SK-N-MC (cell line): ENCODE measurements around the gene IFIT1.

Source experiments
- DNase-seq: peaks from one replicate; pipeline ENCODE4 v3.0.0-alpha.2; 2011; ENCODE audit warnings: low read depth, low spot score
- H3K27ac ChIP-seq: fragments of 200-600 bp; sonication (generic); 2 replicates; pipeline ENCODE4 v1.5.1; 2016; ENCODE audit warnings: mixed run types
- H3K36me3 ChIP-seq: fragments of 200-600 bp; sonication (generic); 2 replicates; pipeline ENCODE4 v1.6.1; 2017; ENCODE audit warnings: antibody characterized with exemption, low read length, mixed read lengths; ENCODE audit not compliant: insufficient read depth
- H3K4me3 ChIP-seq: fragments of 200-600 bp; sonication (generic); 2 replicates; pipeline ENCODE4 v1.5.1; 2016
- H3K9ac ChIP-seq: fragments of 200-600 bp; sonication (generic); 2 replicates; pipeline ENCODE4 v1.8.0; 2017; ENCODE audit warnings: mixed run types, mixed read lengths; ENCODE audit not compliant: insufficient read length
- H3K9me3 ChIP-seq: fragments of 200-600 bp; sonication (generic); 2 replicates; pipeline ENCODE4 v1.6.1; 2017; ENCODE audit warnings: low read depth, mild to moderate bottlenecking, antibody characterized with exemption, low read length, moderate library complexity, mixed read lengths
- EZH2 ChIP-seq: fragments of 200-600 bp; sonication (generic); IDR thresholded peaks from one replicate; pipeline ENCODE4 v1.6.1; 2017; ENCODE audit warnings: antibody characterized with exemption
- FOXP2 ChIP-seq: optimal IDR thresholded peaks from 2 replicates; pipeline ENCODE3; 2011; ENCODE audit warnings: mild to moderate bottlenecking, moderate library complexity; ENCODE audit not compliant: insufficient read depth; ENCODE audit errors: extremely low read length, control extremely low read depth
- POLR2AphosphoS5 ChIP-seq: IDR thresholded peaks from 2 replicates; pipeline ENCODE4 v1.6.1; 2012; ENCODE audit warnings: mild to moderate bottlenecking, low read depth, low read length, borderline replicate concordance

Gene IFIT1

DNA sequence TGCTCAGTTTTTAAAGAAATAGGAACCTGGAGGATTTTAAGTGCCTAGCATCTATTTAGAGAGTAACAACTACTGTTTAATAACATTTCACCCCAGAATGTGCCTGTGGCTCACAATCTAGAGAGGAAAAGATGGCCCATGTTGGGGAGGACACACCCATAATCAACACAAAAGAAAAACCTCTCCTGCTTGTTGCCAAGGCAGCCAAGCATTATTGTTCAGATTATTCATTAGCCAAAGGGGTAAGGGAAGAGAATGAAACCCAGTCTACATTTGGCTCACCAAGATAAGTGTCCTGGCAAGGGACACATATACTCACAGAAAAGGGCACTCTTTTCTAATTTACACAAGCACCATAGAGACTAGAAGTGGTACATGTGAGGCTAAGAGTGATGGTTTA, 32.3 kb upstream of the IFIT1 start:
- no peaks in the 10 kb centered on the region for H3K36me3 ChIP-seq
- TF ChIP-seq POLR2AphosphoS5: no peak
- no peak for TF ChIP-seq FOXP2
- no peak for DNase-seq
- no peak overlapping the region for H3K27ac ChIP-seq
- no peaks in the 10 kb centered on the region for H3K9me3 ChIP-seq
- no peak overlapping the region for H3K9ac ChIP-seq
- H3K4me3 ChIP-seq: no peak overlapping the region

DNA sequence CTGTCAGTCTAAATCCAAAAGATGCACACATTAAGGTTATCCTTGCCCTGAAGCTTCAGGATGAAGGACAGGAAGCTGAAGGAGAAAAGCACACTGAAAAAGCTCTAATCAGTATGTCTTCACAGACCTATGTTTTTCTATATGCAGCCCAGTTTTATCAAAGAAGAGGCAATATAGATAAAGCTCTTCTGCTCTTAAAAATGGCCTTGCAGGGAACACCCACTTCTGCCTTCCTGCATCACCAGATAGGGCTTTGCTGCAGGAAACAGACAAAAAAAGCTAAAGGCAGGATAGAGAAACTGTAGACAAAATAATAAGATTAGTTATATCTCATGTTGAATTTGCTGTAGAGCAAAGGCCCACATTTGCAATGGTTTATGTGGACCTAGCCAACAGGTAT, 29.5 kb upstream of the IFIT1 start:
- H3K9me3 ChIP-seq: no peaks in the 10 kb centered on the region
- no peak overlapping the region for H3K27ac ChIP-seq
- no peak overlapping the region for H3K4me3 ChIP-seq
- no peak for TF ChIP-seq EZH2
- TF ChIP-seq POLR2AphosphoS5: no peak
- no peak for TF ChIP-seq FOXP2
- no peaks in the 10 kb centered on the region for H3K36me3 ChIP-seq
- no peak overlapping the region for H3K9ac ChIP-seq
- no peak for DNase-seq

DNA sequence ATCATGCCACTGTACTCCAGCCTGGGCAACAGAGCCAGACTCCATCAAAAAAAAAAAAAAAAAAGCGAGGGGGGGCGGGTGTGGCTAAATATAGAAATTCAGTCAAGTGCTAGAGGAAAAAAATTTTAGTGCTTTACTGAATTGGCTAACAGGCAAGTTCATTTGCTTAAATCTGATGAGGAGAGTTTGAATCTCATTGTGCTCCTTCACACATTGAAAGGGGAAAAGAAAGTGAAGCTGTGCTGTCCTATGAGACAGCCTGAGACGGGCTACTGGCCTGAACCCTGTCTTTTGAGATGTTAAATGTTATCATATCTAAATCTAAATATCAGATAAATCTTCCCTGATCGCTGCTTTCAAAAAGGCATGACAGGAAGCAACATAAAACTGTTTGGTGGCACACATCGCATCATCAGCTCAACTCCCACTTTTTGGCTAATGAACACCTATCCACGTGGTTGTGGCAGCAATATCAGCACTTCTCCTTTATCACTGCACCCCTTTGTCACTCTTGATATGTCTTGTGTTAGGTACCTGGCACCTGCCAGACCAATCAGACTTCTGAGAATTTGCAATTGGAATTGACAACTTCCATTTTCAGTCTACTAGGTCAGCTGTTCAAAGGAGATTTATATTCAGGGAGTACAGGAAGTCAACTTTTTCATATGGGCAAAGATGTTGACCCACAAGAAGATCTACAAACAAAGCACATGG, 28.5 kb upstream of the IFIT1 start:
- Histone ChIP-seq H3K27ac (no peak overlapping the region), H3K36me3 (no peaks in the 10 kb centered on the region), H3K9me3 (no peaks in the 10 kb centered on the region), H3K9ac (no peak overlapping the region), H3K4me3 (no peak overlapping the region)
- no peak for DNase-seq
- no peak for TF ChIP-seq FOXP2
- no peak for TF ChIP-seq EZH2
- no peak for TF ChIP-seq POLR2AphosphoS5

DNA sequence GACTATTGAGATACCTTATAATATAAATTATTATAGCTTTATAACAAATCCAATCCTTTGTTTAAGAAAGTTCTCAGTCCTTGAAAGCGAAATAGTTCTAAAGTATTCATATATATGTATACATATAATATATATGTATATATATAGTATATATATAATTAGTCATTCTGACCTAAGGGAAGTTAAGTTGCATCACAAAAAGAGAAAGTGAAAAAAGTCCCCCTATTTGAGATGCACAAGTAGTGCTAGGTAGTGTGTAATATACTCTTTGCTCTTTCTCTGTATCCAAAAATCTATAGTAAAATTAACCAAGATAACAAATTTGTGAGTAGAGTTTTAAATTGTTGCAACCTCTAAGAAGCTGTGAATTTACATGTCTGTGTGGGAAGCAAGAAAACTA, 27.9 kb upstream of the IFIT1 start:
- Histone ChIP-seq H3K36me3 (no peaks in the 10 kb centered on the region), H3K9me3 (no peaks in the 10 kb centered on the region), H3K27ac (no peak overlapping the region), H3K9ac (no peak overlapping the region), H3K4me3 (no peak overlapping the region)
- TF ChIP-seq EZH2: no peak
- no peak for TF ChIP-seq POLR2AphosphoS5
- no peak for TF ChIP-seq FOXP2
- no peak for DNase-seq

GRCh38 chr10:89367529-89367928, 24.9 kb upstream of the IFIT1 start:
- TF ChIP-seq POLR2AphosphoS5 (no peak), FOXP2 (no peak), EZH2 (no peak)
- Histone ChIP-seq H3K9ac (no peak overlapping the region), H3K36me3 (no peaks in the 10 kb centered on the region), H3K27ac (no peak overlapping the region), H3K9me3 (no peaks in the 10 kb centered on the region), H3K4me3 (no peak overlapping the region)
- no peak for DNase-seq

- H3K9ac ChIP-seq: no peak overlapping the region
- TF ChIP-seq FOXP2 (no peak), EZH2 (no peak), POLR2AphosphoS5 (no peak)
- H3K9me3 ChIP-seq: no peaks in the 10 kb centered on the region
- no peak for DNase-seq
- no peak overlapping the region for H3K4me3 ChIP-seq
- no peak overlapping the region for H3K27ac ChIP-seq
- no peaks in the 10 kb centered on the region for H3K36me3 ChIP-seq
Measured at GRCh38 chr10:89368129-89368528, 24.3 kb upstream of the IFIT1 start.

DNA sequence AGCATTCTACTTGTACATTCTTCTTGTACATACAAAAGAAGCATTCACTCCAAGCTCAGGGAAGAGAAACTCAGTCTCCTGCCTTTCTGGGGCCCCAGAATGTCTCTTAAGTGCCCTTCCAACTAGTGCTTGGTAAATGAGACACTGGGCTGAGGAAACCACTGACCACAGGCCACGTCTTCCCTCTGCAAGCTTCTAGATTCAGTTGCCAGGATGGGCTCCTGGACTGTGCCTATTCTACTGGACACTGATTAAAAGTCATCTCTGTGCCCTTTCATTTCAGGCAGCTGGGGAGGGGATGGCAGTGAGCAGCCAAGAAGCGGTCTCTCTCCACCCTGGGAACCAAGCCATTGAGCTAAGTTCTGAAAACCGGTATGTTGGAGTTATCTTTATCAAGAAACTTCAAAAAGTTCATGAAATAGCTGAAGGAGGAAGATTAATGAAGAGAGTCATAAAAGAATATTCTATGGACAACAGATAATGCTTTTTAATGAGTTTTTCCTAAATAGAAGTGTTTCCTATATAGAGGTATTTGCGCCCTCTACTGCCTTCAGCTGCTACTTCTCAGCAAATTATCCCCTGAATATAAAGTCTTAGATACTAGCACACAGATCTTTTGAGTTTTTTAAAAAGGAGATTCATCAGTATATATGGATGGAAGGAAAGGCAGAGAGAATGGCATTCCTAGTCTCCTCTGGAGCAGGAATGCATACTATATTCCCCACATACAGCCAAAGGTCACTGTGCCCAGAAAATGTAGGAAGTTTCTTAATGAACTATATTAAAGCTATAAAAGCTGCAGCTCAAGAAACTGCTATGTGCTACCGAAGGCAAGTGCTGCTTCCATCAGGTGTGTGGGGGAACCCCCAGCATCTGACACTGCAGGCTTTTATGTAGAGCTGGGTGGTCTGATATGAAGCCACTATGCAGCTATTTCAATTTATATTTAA, 23.0 kb upstream of the IFIT1 start:
- Histone ChIP-seq H3K4me3 (no peak overlapping the region), H3K36me3 (no peaks in the 10 kb centered on the region), H3K9me3 (no peaks in the 10 kb centered on the region), H3K27ac (no peak overlapping the region), H3K9ac (no peak overlapping the region)
- DNase-seq: no peak
- TF ChIP-seq FOXP2 (no peak), EZH2 (no peak), POLR2AphosphoS5 (no peak)

GRCh38 chr10:89371079-89371478, 21.3 kb upstream of the IFIT1 start:
- DNase-seq: no peak
- Histone ChIP-seq H3K27ac (no peak overlapping the region), H3K9ac (no peak overlapping the region), H3K9me3 (no peaks in the 10 kb centered on the region), H3K36me3 (no peaks in the 10 kb centered on the region), H3K4me3 (no peak overlapping the region)
- no peak for TF ChIP-seq FOXP2
- TF ChIP-seq POLR2AphosphoS5: no peak
- no peak for TF ChIP-seq EZH2
